Glutamatergic neuron (in vitro differentiated cells): Measurements from ENCODE around the gene LMAN1. TPM values are rescaled to one million over a fixed set of nuclear protein-coding genes. Genes with fewer than 3 reads are reported as not detected.

Experiments used
- DNase-seq: peaks from one replicate; pipeline ENCODE4 v3.0.0; 2022
- H3K27ac Mint-ChIP-seq: one replicate; pipeline ENCODE4 v1.8.0; 2020; ENCODE audit warnings: mild to moderate bottlenecking, mixed read lengths, inconsistent platforms; ENCODE audit not compliant: unreplicated experiment
- H3K27me3 Mint-ChIP-seq: one replicate; pipeline ENCODE4 v1.8.0; 2020; ENCODE audit warnings: mild to moderate bottlenecking, moderate library complexity, mixed read lengths, inconsistent platforms; ENCODE audit not compliant: unreplicated experiment
- H3K36me3 Mint-ChIP-seq: one replicate; pipeline ENCODE4 v1.8.0; 2020; ENCODE audit warnings: mild to moderate bottlenecking, mixed read lengths, inconsistent platforms; ENCODE audit not compliant: unreplicated experiment
- H3K4me1 Mint-ChIP-seq: one replicate; pipeline ENCODE4 v1.8.0; 2020; ENCODE audit warnings: mild to moderate bottlenecking, low read depth, mixed read lengths, inconsistent platforms; ENCODE audit not compliant: unreplicated experiment
- H3K4me3 Mint-ChIP-seq: one replicate; pipeline ENCODE4 v1.8.0; 2020; ENCODE audit warnings: mild to moderate bottlenecking, mixed read lengths, inconsistent platforms; ENCODE audit not compliant: unreplicated experiment
- H3K9me3 Mint-ChIP-seq: one replicate; pipeline ENCODE4 v1.8.0; 2020; ENCODE audit warnings: mild to moderate bottlenecking, moderate library complexity, mixed read lengths, inconsistent platforms; ENCODE audit not compliant: unreplicated experiment
- total RNA-seq: library from RNA; stranded (reverse); fragmentation: NEBNext Ultra II Directional; extraction: Animal tissue kit (Norgen Biotek cat#: 25700); gene quantifications from one replicate; pipeline ENCODE4 v1.2.1, GENCODE V29; 2021; ENCODE audit not compliant: unreplicated experiment
- TF ChIP-seq, protein P1 (sequence below): fragments of 200-600 bp; sonication (generic); IDR thresholded peaks from one replicate; pipeline ENCODE4 v1.5.0; 2021; ENCODE audit not compliant: partially characterized antibody, unreplicated experiment

LMAN1 gene
- total RNA-seq, 1 donor from 2014 or later, result 52.3 TPM

DNA sequence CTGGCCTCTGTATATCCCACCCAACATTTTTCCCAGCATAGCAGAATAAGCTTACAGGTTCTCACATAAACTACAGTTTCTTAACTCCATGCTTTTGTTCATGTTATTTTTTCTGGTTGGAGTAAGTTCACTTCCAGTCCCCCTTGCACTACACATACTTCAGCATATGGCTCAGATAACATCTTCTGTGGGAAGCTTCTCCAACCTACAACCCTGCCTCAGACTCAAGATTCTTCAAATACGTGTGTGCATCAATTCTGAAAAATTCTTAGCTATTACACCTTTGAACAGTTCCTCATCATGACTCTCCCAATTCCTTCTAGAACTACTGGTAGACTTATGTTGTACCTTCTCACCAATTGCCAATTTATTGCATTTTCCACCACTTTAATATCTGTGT lies 33.1 kb downstream of the LMAN1 start:
- DNase-seq, result no peak
- H3K4me1 Mint-ChIP-seq, result no peaks in the 10 kb centered on the region
- no peak overlapping the region for H3K27ac Mint-ChIP-seq
- H3K4me3 Mint-ChIP-seq, result no peak overlapping the region
- no peaks in the 10 kb centered on the region for H3K36me3 Mint-ChIP-seq
- H3K27me3 Mint-ChIP-seq, result no peaks in the 10 kb centered on the region
- TF ChIP-seq, protein P1, sequence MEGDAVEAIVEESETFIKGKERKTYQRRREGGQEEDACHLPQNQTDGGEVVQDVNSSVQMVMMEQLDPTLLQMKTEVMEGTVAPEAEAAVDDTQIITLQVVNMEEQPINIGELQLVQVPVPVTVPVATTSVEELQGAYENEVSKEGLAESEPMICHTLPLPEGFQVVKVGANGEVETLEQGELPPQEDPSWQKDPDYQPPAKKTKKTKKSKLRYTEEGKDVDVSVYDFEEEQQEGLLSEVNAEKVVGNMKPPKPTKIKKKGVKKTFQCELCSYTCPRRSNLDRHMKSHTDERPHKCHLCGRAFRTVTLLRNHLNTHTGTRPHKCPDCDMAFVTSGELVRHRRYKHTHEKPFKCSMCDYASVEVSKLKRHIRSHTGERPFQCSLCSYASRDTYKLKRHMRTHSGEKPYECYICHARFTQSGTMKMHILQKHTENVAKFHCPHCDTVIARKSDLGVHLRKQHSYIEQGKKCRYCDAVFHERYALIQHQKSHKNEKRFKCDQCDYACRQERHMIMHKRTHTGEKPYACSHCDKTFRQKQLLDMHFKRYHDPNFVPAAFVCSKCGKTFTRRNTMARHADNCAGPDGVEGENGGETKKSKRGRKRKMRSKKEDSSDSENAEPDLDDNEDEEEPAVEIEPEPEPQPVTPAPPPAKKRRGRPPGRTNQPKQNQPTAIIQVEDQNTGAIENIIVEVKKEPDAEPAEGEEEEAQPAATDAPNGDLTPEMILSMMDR, result no peak
- H3K9me3 Mint-ChIP-seq, result no peaks in the 10 kb centered on the region

DNA sequence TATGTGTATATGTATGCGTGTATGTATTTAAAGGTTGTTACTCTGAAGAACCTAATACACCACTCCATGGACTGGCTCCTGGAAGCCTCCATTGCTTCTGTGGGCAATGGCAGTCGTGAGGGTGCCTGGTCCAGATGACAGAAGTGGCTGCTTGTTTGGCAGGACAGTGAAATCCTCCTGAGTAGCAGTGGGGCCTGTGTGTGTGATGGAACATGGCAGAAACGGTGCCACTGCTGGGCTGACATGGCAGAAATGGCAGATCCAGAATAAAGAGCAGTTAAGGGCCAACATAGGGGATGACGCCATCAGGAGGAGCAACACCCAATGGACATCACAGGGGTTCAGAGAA lies 34.5 kb downstream of the LMAN1 start:
- TF ChIP-seq, protein P1, result no peak
- Mint-ChIP-seq H3K4me1 (no peaks in the 10 kb centered on the region), H3K27ac (no peak overlapping the region)

DNA sequence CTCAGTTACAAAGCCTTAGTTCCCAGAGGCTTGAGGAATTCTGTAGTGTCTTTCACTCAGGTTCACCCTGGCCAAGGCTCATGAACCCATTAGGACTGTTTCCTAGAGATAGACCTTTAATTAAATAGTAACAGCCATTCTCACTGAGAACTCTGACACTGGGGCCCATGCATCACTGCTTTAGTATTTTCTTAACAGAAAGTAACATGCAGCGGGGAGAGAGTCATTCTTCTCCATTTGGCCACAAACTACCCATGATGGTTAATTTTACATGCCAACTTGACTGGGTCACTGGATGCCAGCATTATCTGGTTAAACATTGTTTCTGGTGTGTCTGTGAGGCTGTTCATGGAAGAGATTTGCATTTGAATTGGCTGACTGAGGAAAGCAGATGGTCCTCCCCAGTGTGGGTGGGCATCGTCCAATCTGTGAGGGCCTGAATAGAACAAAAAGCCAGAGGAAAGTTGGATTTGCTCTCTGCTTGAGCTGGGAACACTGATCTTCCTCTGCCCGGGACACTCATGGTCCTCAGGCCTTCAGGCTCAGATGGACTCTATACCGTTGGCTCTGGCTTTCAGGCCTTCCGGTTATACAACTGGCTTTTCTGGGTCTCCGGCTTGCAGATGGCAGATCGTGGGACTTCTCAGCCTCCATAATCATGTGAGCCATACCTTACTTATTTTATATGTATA lies 35.0 kb downstream of the LMAN1 start:
- no peak for DNase-seq
- TF ChIP-seq, protein P1, result no peak
- Mint-ChIP-seq H3K4me3 (no peak overlapping the region), H3K27me3 (no peaks in the 10 kb centered on the region), H3K36me3 (no peaks in the 10 kb centered on the region), H3K4me1 (no peaks in the 10 kb centered on the region), H3K9me3 (no peaks in the 10 kb centered on the region), H3K27ac (no peak overlapping the region)

More for the DNA sequence above, 34.5 kb downstream of the LMAN1 start:
- Mint-ChIP-seq H3K36me3 (no peaks in the 10 kb centered on the region), H3K9me3 (no peaks in the 10 kb centered on the region), H3K4me3 (no peak overlapping the region), H3K27me3 (no peaks in the 10 kb centered on the region)
- DNase-seq, result no peak

DNA sequence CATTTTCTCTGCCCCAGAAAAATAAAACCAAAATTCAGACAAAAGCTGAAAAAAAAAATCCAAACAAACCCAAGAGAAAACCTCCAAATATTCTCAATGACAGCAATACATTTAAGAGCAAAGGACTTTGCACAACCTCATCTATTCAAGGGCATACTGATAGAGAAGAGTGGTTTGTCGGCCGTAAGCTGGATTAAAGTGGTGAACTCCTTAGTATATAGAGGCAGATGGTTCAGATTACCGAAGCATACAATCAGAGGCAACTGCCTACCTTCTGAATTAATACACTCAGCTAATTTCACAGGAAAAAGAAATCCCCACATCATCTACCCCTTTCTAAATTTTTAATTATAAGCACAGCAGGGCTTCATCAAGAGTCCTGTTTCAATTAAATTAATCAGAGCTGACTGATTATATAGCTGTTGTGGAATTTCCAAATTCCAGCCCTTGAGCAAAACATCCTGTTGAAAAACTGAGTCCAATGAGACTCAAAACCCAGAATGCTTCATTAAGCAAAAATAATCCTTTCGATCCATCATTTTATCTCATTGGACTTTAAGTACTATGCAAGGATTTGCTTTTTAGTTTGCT lies 40.5 kb downstream of the LMAN1 start, which contains the start of gene CPLX4:
Gene CPLX4, minus strand, starts transcription at position 190 of the 591 bp plus-strand sequence. Its CDS starts 187 bp downstream, at position 3.
- no peaks in the 10 kb centered on the region for H3K9me3 Mint-ChIP-seq
- H3K36me3 Mint-ChIP-seq, result no peaks in the 10 kb centered on the region
- DNase-seq, result no peak
- no peaks in the 10 kb centered on the region for H3K27me3 Mint-ChIP-seq
- no peak within 1 kb of the TSS for H3K4me3 Mint-ChIP-seq
- TF ChIP-seq, protein P1, result no peak
- H3K4me1 Mint-ChIP-seq, result no peaks in the 10 kb centered on the region
- H3K27ac Mint-ChIP-seq, result no peak within 1 kb of the TSS

DNA sequence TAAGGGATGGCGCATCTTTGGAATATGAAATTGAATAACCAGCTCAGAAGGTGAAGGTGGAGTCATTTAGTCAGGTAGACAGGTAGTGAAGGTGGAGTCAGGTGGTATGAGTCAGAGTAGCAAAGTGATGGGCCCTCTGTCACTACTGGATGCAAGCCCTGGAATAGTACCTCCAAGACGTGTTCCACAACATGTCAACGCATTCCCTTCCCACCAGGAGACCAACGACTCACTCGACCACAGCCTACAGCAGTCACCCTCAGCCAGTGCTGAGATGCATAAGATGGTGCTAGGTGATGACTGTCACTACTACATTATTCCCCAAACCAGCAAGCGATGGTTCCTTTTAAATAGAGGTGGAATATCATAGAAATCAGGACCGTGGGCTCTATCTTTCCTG lies 47.4 kb downstream of the LMAN1 start:
- H3K9me3 Mint-ChIP-seq, result no peaks in the 10 kb centered on the region
- TF ChIP-seq, protein P1, result no peak
- H3K4me3 Mint-ChIP-seq, result no peak overlapping the region
- DNase-seq, result no peak
- H3K27ac Mint-ChIP-seq, result no peak overlapping the region
- no peaks in the 10 kb centered on the region for H3K36me3 Mint-ChIP-seq
- H3K27me3 Mint-ChIP-seq, result peaks cover 3% of the 10 kb centered on the region
- H3K4me1 Mint-ChIP-seq, result no peaks in the 10 kb centered on the region
